HG02852 (cell line): ENCODE data around the gene POLR2J.
"Not testable (repeated sequence)": the region's sequence is repeated elsewhere in the genome, so short reads cannot be mapped to it uniquely, and the experiment has no call there.

Source experiments
- ATAC-seq: cut with Tn5 transposase; IDR thresholded peaks from one replicate; pipeline ENCODE4 v1.9.1; 2021; ENCODE audit warnings: mild to moderate bottlenecking, moderate library complexity; ENCODE audit not compliant: unreplicated experiment

POLR2J gene

GRCh38 chr7:102467581-102468477 is 10.9 kb downstream of the POLR2J start:
- ATAC-seq = no peak

GRCh38 chr7:102466097-102466496 is 12.6 kb downstream of the POLR2J start:
- no peak for ATAC-seq

GRCh38 chr7:102464577-102465280 is 14.0 kb downstream of the POLR2J start, which contains the start of the genes ALKBH4 and LRWD1:
Gene ALKBH4, minus strand, starts transcription at chr7:102464863. Its CDS starts 27 bp downstream, at chr7:102464836.
Gene LRWD1, plus strand, starts transcription at chr7:102464984. Its CDS starts 97 bp downstream, at chr7:102465081.
- ATAC-seq = peak; percentile 79

GRCh38 chr7:102463841-102464576 is 14.7 kb downstream of the POLR2J start:
- peak; percentile 7 for ATAC-seq

- ATAC-seq = no peak
Measured at GRCh38 chr7:102460467-102460866, 18.3 kb downstream of the POLR2J start.

GRCh38 chr7:102459221-102459844 is 19.4 kb downstream of the POLR2J start:
- no peak for ATAC-seq

GRCh38 chr7:102457352-102457924 is 21.3 kb downstream of the POLR2J start:
- ATAC-seq = no peak

- ATAC-seq = no peak
Measured at GRCh38 chr7:102456327-102456726, 22.4 kb downstream of the POLR2J start.

- no peak for ATAC-seq
Measured at GRCh38 chr7:102455596-102455995, 23.1 kb downstream of the POLR2J start.

GRCh38 chr7:102454932-102455331 is 23.8 kb downstream of the POLR2J start:
- not testable (repeated sequence) for ATAC-seq

GRCh38 chr7:102454468-102454867 is 24.3 kb downstream of the POLR2J start:
- no peak for ATAC-seq

- ATAC-seq = no peak
Measured at GRCh38 chr7:102453319-102453718, 25.4 kb downstream of the POLR2J start.

GRCh38 chr7:102452451-102452850 is 26.3 kb downstream of the POLR2J start:
- no peak for ATAC-seq

- ATAC-seq = no peak
Measured at GRCh38 chr7:102451371-102452054, 27.2 kb downstream of the POLR2J start.

- no peak for ATAC-seq
Measured at GRCh38 chr7:102450242-102450641, 28.5 kb downstream of the POLR2J start.

GRCh38 chr7:102449136-102449535 is 29.6 kb downstream of the POLR2J start:
- ATAC-seq = no peak

GRCh38 chr7:102447311-102447710 is 31.4 kb downstream of the POLR2J start:
- no peak for ATAC-seq

- ATAC-seq = no peak
Measured at GRCh38 chr7:102446387-102447156, 32.1 kb downstream of the POLR2J start.

- no peak for ATAC-seq
Measured at GRCh38 chr7:102445674-102446071, 33.0 kb downstream of the POLR2J start.
